ENCODE data around the gene PNMA6F. TPM values are rescaled to one million over a fixed set of nuclear protein-coding genes. Genes with fewer than 3 reads are reported as not detected.

PNMA6F gene
- total RNA-seq, 5 donors from 2014 or later (not counting 1 experiment from before 2014, with no cell fraction given) = not detected

GRCh38 chrX:153306527-153307115 lies 14.9 kb downstream of the PNMA6F start:
- DNase-seq (no peak), ATAC-seq (replicated peaks in 1 of 4) (no peak)
- Histone ChIP-seq H3K9me3 (no peaks in the 10 kb centered on the region), H3K27ac (ENCODE audit: low read length) (no peak overlapping the region), H3K36me3 (ENCODE audit: control insufficient read depth in 2 of 2, extremely low read depth in 1 of 2, insufficient read depth in 1 of 2, low read length in 1 of 2) (no peaks in the 10 kb centered on the region), H3K4me3 (ENCODE audit: control insufficient read depth in 1 of 2, extremely low read depth in 1 of 2, low read length in 1 of 2) (no peak overlapping the region), H3K4me1 (ENCODE audit: control insufficient read depth in 1 of 2, extremely low read depth in 1 of 2, insufficient read depth in 2 of 2, low read length in 2 of 2) (no peaks in the 10 kb centered on the region), H3K27me3 (replicated peaks in 1 of 2; ENCODE audit: control insufficient read depth in 2 of 2, extremely low read depth in 1 of 2, insufficient read depth in 2 of 2, low read length in 1 of 2) (peaks cover 3 to 4% of the 10 kb centered on the region in 2 experiments)
- Mint-ChIP-seq H3K4me1 (peaks cover 0 to 6% (median 0%) of the 10 kb centered on the region in 3 donors), H3K36me3 (no peaks in the 10 kb centered on the region), H3K4me3 (no peak overlapping the region), H3K27me3 (peaks cover 14 to 41% of the 10 kb centered on the region in 2 donors), H3K9me3 (no peaks in the 10 kb centered on the region), H3K27ac (no peak overlapping the region)
- ChIA-PET POLR2A (no interaction called here), CTCF (no interaction called here)
- WGBS (ENCODE audit: insufficient coverage) = 83% methylated on average over 7 of the region's 17 CpGs

- H3K27ac Mint-ChIP-seq = no peak overlapping the region
- CTCF ChIA-PET = no interaction called here
- no peaks in the 10 kb centered on the region for H3K36me3 Mint-ChIP-seq
- Histone ChIP-seq H3K4me1 (ENCODE audit: control insufficient read depth in 1 of 2, extremely low read depth in 1 of 2, insufficient read depth in 2 of 2, low read length in 2 of 2) (no peaks in the 10 kb centered on the region), H3K4me3 (ENCODE audit: control insufficient read depth in 1 of 2, extremely low read depth in 1 of 2, low read length in 1 of 2) (no peak overlapping the region), H3K27me3 (replicated peaks in 1 of 2; ENCODE audit: control insufficient read depth in 2 of 2, extremely low read depth in 1 of 2, insufficient read depth in 2 of 2, low read length in 1 of 2) (peaks cover 3 to 4% of the 10 kb centered on the region in 2 experiments), H3K36me3 (ENCODE audit: control insufficient read depth in 2 of 2, extremely low read depth in 1 of 2, insufficient read depth in 1 of 2, low read length in 1 of 2) (no peaks in the 10 kb centered on the region), H3K27ac (ENCODE audit: low read length) (no peak overlapping the region), H3K9me3 (no peaks in the 10 kb centered on the region)
- WGBS (ENCODE audit: insufficient coverage) = no CpG with 5 or more reads among the region's 3 CpGs
- H3K4me1 Mint-ChIP-seq = peaks cover 0 to 6% (median 0%) of the 10 kb centered on the region in 3 donors
- DNase-seq (no peak), ATAC-seq (replicated peaks in 1 of 4) (no peak)
- POLR2A ChIA-PET = no interaction called here
- H3K9me3 Mint-ChIP-seq = no peaks in the 10 kb centered on the region
- peaks cover 14 to 37% of the 10 kb centered on the region in 2 donors for H3K27me3 Mint-ChIP-seq
- H3K4me3 Mint-ChIP-seq = no peak overlapping the region
Observed at GRCh38 chrX:153305972-153306371, 15.6 kb downstream of the PNMA6F start.

GRCh38 chrX:153304988-153305736 lies 16.4 kb downstream of the PNMA6F start:
- Histone ChIP-seq H3K9me3 (no peaks in the 10 kb centered on the region), H3K4me3 (ENCODE audit: control insufficient read depth in 1 of 2, extremely low read depth in 1 of 2, low read length in 1 of 2) (no peak overlapping the region), H3K27ac (ENCODE audit: low read length) (no peak overlapping the region), H3K27me3 (replicated peaks in 1 of 2; ENCODE audit: control insufficient read depth in 2 of 2, extremely low read depth in 1 of 2, insufficient read depth in 2 of 2, low read length in 1 of 2) (peaks cover 3 to 4% of the 10 kb centered on the region in 2 experiments), H3K4me1 (ENCODE audit: control insufficient read depth in 1 of 2, extremely low read depth in 1 of 2, insufficient read depth in 2 of 2, low read length in 2 of 2) (no peaks in the 10 kb centered on the region), H3K36me3 (ENCODE audit: control insufficient read depth in 2 of 2, extremely low read depth in 1 of 2, insufficient read depth in 1 of 2, low read length in 1 of 2) (no peaks in the 10 kb centered on the region)
- H3K36me3 Mint-ChIP-seq = no peaks in the 10 kb centered on the region
- peaks cover 0 to 6% (median 0%) of the 10 kb centered on the region in 3 donors for H3K4me1 Mint-ChIP-seq
- POLR2A ChIA-PET = no interaction called here
- CTCF ChIA-PET = interaction anchor here in 1 of 2 donors (0.6 kb wide), 1 partner anchor 18 kb away, joined by 3 read pairs; no protein-coding TSS in a partner anchor
- DNase-seq (no peak), ATAC-seq (replicated peaks in 1 of 4) (no peak)
- WGBS (ENCODE audit: insufficient coverage) = no CpG with 5 or more reads among the region's 9 CpGs
- no peak overlapping the region for H3K4me3 Mint-ChIP-seq
- no peak overlapping the region for H3K27ac Mint-ChIP-seq
- peaks cover 14 to 36% of the 10 kb centered on the region in 2 donors for H3K27me3 Mint-ChIP-seq
- H3K9me3 Mint-ChIP-seq = no peaks in the 10 kb centered on the region

GRCh38 chrX:153303276-153304262 lies 18.0 kb downstream of the PNMA6F start:
- no peak overlapping the region for H3K27ac ChIP-seq (ENCODE audit: low read length)
- 56% methylated on average over 7 of the region's 12 CpGs for WGBS (ENCODE audit: insufficient coverage)
- H3K4me1 ChIP-seq (ENCODE audit: control insufficient read depth in 1 of 2, extremely low read depth in 1 of 2, insufficient read depth in 2 of 2, low read length in 2 of 2) = no peaks in the 10 kb centered on the region
- DNase-seq (no peak), ATAC-seq (replicated peaks in 1 of 4) (no peak)
- no peaks in the 10 kb centered on the region for H3K9me3 ChIP-seq
- H3K36me3 ChIP-seq (ENCODE audit: control insufficient read depth in 2 of 2, extremely low read depth in 1 of 2, insufficient read depth in 1 of 2, low read length in 1 of 2) = no peaks in the 10 kb centered on the region
- POLR2A ChIA-PET = no interaction called here
- Mint-ChIP-seq H3K4me3 (no peak overlapping the region), H3K36me3 (no peaks in the 10 kb centered on the region), H3K9me3 (no peaks in the 10 kb centered on the region), H3K4me1 (peaks cover 0 to 6% (median 0%) of the 10 kb centered on the region in 3 donors), H3K27me3 (peaks cover 14 to 28% of the 10 kb centered on the region in 2 donors), H3K27ac (no peak overlapping the region)
- H3K4me3 ChIP-seq (ENCODE audit: control insufficient read depth in 1 of 2, extremely low read depth in 1 of 2, low read length in 1 of 2) = no peak overlapping the region
- CTCF ChIA-PET = no interaction called here
- peaks cover 3 to 4% of the 10 kb centered on the region in 2 experiments for H3K27me3 ChIP-seq (replicated peaks in 1 of 2; ENCODE audit: control insufficient read depth in 2 of 2, extremely low read depth in 1 of 2, insufficient read depth in 2 of 2, low read length in 1 of 2)

GRCh38 chrX:153302796-153303195 lies 18.8 kb downstream of the PNMA6F start:
- 75% methylated on average over 2 of the region's 4 CpGs for WGBS (ENCODE audit: insufficient coverage)
- ATAC-seq (replicated peaks in 1 of 4) (no peak), DNase-seq (no peak)
- peaks cover 16 to 29% of the 10 kb centered on the region in 2 donors for H3K27me3 Mint-ChIP-seq
- H3K27ac Mint-ChIP-seq = no peak overlapping the region
- H3K4me3 Mint-ChIP-seq = no peak overlapping the region
- Histone ChIP-seq H3K27ac (ENCODE audit: low read length) (no peak overlapping the region), H3K4me3 (ENCODE audit: control insufficient read depth in 1 of 2, extremely low read depth in 1 of 2, low read length in 1 of 2) (no peak overlapping the region), H3K4me1 (ENCODE audit: control insufficient read depth in 1 of 2, extremely low read depth in 1 of 2, insufficient read depth in 2 of 2, low read length in 2 of 2) (no peaks in the 10 kb centered on the region), H3K27me3 (replicated peaks in 1 of 2; ENCODE audit: control insufficient read depth in 2 of 2, extremely low read depth in 1 of 2, insufficient read depth in 2 of 2, low read length in 1 of 2) (peaks cover 3 to 4% of the 10 kb centered on the region in 2 experiments), H3K9me3 (no peaks in the 10 kb centered on the region), H3K36me3 (ENCODE audit: control insufficient read depth in 2 of 2, extremely low read depth in 1 of 2, insufficient read depth in 1 of 2, low read length in 1 of 2) (no peaks in the 10 kb centered on the region)
- peaks cover 0 to 6% (median 0%) of the 10 kb centered on the region in 3 donors for H3K4me1 Mint-ChIP-seq
- H3K9me3 Mint-ChIP-seq = no peaks in the 10 kb centered on the region
- POLR2A ChIA-PET = no interaction called here
- H3K36me3 Mint-ChIP-seq = no peaks in the 10 kb centered on the region
- CTCF ChIA-PET = no interaction called here

GRCh38 chrX:153301746-153302145 lies 19.8 kb downstream of the PNMA6F start:
- Mint-ChIP-seq H3K4me3 (no peak overlapping the region), H3K27ac (no peak overlapping the region), H3K36me3 (no peaks in the 10 kb centered on the region), H3K4me1 (peaks cover 0 to 6% (median 0%) of the 10 kb centered on the region in 3 donors), H3K9me3 (no peaks in the 10 kb centered on the region), H3K27me3 (peaks cover 16 to 25% of the 10 kb centered on the region in 2 donors)
- Histone ChIP-seq H3K9me3 (no peaks in the 10 kb centered on the region), H3K4me1 (ENCODE audit: control insufficient read depth in 1 of 2, extremely low read depth in 1 of 2, insufficient read depth in 2 of 2, low read length in 2 of 2) (no peaks in the 10 kb centered on the region), H3K27ac (ENCODE audit: low read length) (no peak overlapping the region), H3K4me3 (ENCODE audit: control insufficient read depth in 1 of 2, extremely low read depth in 1 of 2, low read length in 1 of 2) (no peak overlapping the region), H3K27me3 (replicated peaks in 1 of 2; ENCODE audit: control insufficient read depth in 2 of 2, extremely low read depth in 1 of 2, insufficient read depth in 2 of 2, low read length in 1 of 2) (peaks cover 3 to 4% of the 10 kb centered on the region in 2 experiments), H3K36me3 (ENCODE audit: control insufficient read depth in 2 of 2, extremely low read depth in 1 of 2, insufficient read depth in 1 of 2, low read length in 1 of 2) (no peaks in the 10 kb centered on the region)
- DNase-seq (no peak), ATAC-seq (replicated peaks in 1 of 4) (no peak)
- ChIA-PET POLR2A (no interaction called here), CTCF (no interaction called here)
- no CpG with 5 or more reads among the region's 3 CpGs for WGBS (ENCODE audit: insufficient coverage)
